ENCODE measurements around the gene PRIMPOL.

Gene PRIMPOL

GRCh38 chr4:184722798-184723197, 73.3 kb downstream of the PRIMPOL start:
- H3K4me3 ChIP-seq (ENCODE audit: low read depth, low read length): no peak overlapping the region
- TF ChIP-seq CTCF (IDR thresholded peaks at IDR 0.05; ENCODE audit: borderline replicate concordance, insufficient read depth, low read depth, low read length): no peak; the same call in 1 of the 2 replicates

GRCh38 chr4:184727430-184727829, 77.9 kb downstream of the PRIMPOL start:
- H3K4me3 ChIP-seq (ENCODE audit: low read depth, low read length): no peak overlapping the region
- no peak for TF ChIP-seq CTCF (IDR thresholded peaks at IDR 0.05; ENCODE audit: borderline replicate concordance, insufficient read depth, low read depth, low read length)

- no peak for TF ChIP-seq CTCF (IDR thresholded peaks at IDR 0.05; ENCODE audit: borderline replicate concordance, insufficient read depth, low read depth, low read length)
- H3K4me3 ChIP-seq (ENCODE audit: low read depth, low read length): no peak overlapping the region
Observed at GRCh38 chr4:184728858-184729257, 79.3 kb downstream of the PRIMPOL start.

- H3K4me3 ChIP-seq (ENCODE audit: low read depth, low read length): no peak overlapping the region
- no peak for TF ChIP-seq CTCF (IDR thresholded peaks at IDR 0.05; ENCODE audit: borderline replicate concordance, insufficient read depth, low read depth, low read length)
Observed at GRCh38 chr4:184729946-184730345, 80.4 kb downstream of the PRIMPOL start.

- H3K4me3 ChIP-seq (ENCODE audit: low read depth, low read length): no peak overlapping the region
Observed at GRCh38 chr4:184731056-184731455, 81.5 kb downstream of the PRIMPOL start.

GRCh38 chr4:184732126-184732525, 82.6 kb downstream of the PRIMPOL start:
- peak overlapping the region; percentile 96 for H3K4me3 ChIP-seq (ENCODE audit: low read depth, low read length)
- TF ChIP-seq CTCF (IDR thresholded peaks at IDR 0.05; ENCODE audit: borderline replicate concordance, insufficient read depth, low read depth, low read length): no peak

More at GRCh38 chr4:184731056-184731455, 81.5 kb downstream of the PRIMPOL start:
- no peak for TF ChIP-seq CTCF (IDR thresholded peaks at IDR 0.05; ENCODE audit: borderline replicate concordance, insufficient read depth, low read depth, low read length)

- no peak for TF ChIP-seq CTCF (IDR thresholded peaks at IDR 0.05; ENCODE audit: borderline replicate concordance, insufficient read depth, low read depth, low read length)
- peak within 1 kb of the TSS; percentile 96 for H3K4me3 ChIP-seq (ENCODE audit: low read depth, low read length)
Observed at GRCh38 chr4:184733654-184734524, 84.4 kb downstream of the PRIMPOL start, which contains the start of gene CENPU. TSS of gene CENPU (minus strand) at chr4:184734096. CDS start at chr4:184734062, 34 bp downstream.
